Colonic mucosa (tissue), 4 donors: Measurements from ENCODE around the gene CGN. TPM values are rescaled to one million over a fixed set of nuclear protein-coding genes. Genes with fewer than 3 reads are reported as not detected.

ENCODE experiments used
- DNase-seq: peaks from one replicate; pipeline ENCODE4 v3.0.0-alpha.2; 2020
- H3K27ac ChIP-seq: fragments of 200-600 bp; one replicate; pipeline ENCODE4 v1.8.0; 2021
- H3K27me3 ChIP-seq: fragments of 200-600 bp; one replicate; pipeline ENCODE4 v1.8.0; 2021
- H3K36me3 ChIP-seq: fragments of 200-600 bp; one replicate; pipeline ENCODE4 v1.8.0; 2021
- H3K4me1 ChIP-seq: fragments of 200-600 bp; one replicate; pipeline ENCODE4 v1.8.0; 2021; ENCODE audit warnings: mild to moderate bottlenecking
- H3K4me3 ChIP-seq: fragments of 200-600 bp; one replicate; pipeline ENCODE4 v1.8.0; 2021
- H3K9ac ChIP-seq, 2 donors: one replicate each; pipeline ENCODE4 v1.7.0; 2013; ENCODE audit warnings: control low read depth in 2 of 2, low read depth in 2 of 2, low read length in 2 of 2
- H3K9me3 ChIP-seq: fragments of 200-600 bp; one replicate; pipeline ENCODE4 v1.8.0; 2021
- CTCF ChIP-seq: fragments of 200-600 bp; IDR thresholded peaks from one replicate; pipeline ENCODE4 v1.8.0; 2022; ENCODE audit warnings: antibody characterized with exemption, mild to moderate bottlenecking
- intact Hi-C: fragments of 100-400 bp; cut with DNase I; formaldehyde crosslinking; loops from one replicate; pipeline ENCODE4 v1.14.1; 2022
- total RNA-seq, 2 donors: library from RNA; stranded (reverse); fragmentation: NEBNext Ultra II Directional in 1 of 2; extraction: Animal tissue kit (Norgen Biotek cat#: 25700) in 1 of 2; gene quantifications; one replicate each; pipeline ENCODE4 v1.2.1, GENCODE V29; 2021
- donor health status: healthy.
- donor health status: DM: no; HTN: no; CAD: no.
- donor health status: DM: no; HTN: no; CAD: no.

CGN gene
- total RNA-seq, 2 donors from 2014 or later = 118 to 148 TPM

- Histone ChIP-seq H3K4me3 (no peak overlapping the region), H3K27ac (peak overlapping the region; percentile 76), H3K27me3 (no peaks in the 10 kb centered on the region), H3K4me1 (peaks cover 3% of the 10 kb centered on the region), H3K9ac (peak overlapping the region; percentile 39 to 85), H3K9me3 (no peaks in the 10 kb centered on the region), H3K36me3 (no peaks in the 10 kb centered on the region)
- DNase-seq = no peak
- intact Hi-C loops = no loop called here
- no peak for TF ChIP-seq CTCF
Measured at GRCh38 chr1:151514366-151514765, 3.2 kb downstream of the CGN start.

GRCh38 chr1:151515265-151515664 lies 4.1 kb downstream of the CGN start:
- H3K9ac ChIP-seq = no peak overlapping the region
- intact Hi-C loops = no loop called here
- no peaks in the 10 kb centered on the region for H3K27me3 ChIP-seq
- DNase-seq = no peak
- H3K36me3 ChIP-seq = no peaks in the 10 kb centered on the region
- H3K4me1 ChIP-seq = peaks cover 3% of the 10 kb centered on the region
- no peak overlapping the region for H3K4me3 ChIP-seq
- no peak for TF ChIP-seq CTCF
- H3K9me3 ChIP-seq = no peaks in the 10 kb centered on the region
- peak overlapping the region; percentile 76 for H3K27ac ChIP-seq

GRCh38 chr1:151516031-151516511 lies 4.9 kb downstream of the CGN start:
- Histone ChIP-seq H3K9ac (peak overlapping the region in 1 of 2 donors; percentile 9), H3K27ac (no peak overlapping the region), H3K9me3 (no peaks in the 10 kb centered on the region), H3K36me3 (no peaks in the 10 kb centered on the region), H3K27me3 (no peaks in the 10 kb centered on the region), H3K4me1 (peaks cover 3% of the 10 kb centered on the region), H3K4me3 (no peak overlapping the region)
- TF ChIP-seq CTCF = no peak
- DNase-seq = no peak
- intact Hi-C loops = no loop called here

GRCh38 chr1:151518431-151518830 lies 7.2 kb downstream of the CGN start:
- intact Hi-C loops = no loop called here
- TF ChIP-seq CTCF = no peak
- Histone ChIP-seq H3K27me3 (no peaks in the 10 kb centered on the region), H3K4me1 (no peaks in the 10 kb centered on the region), H3K9ac (no peak overlapping the region), H3K4me3 (no peak overlapping the region), H3K36me3 (peaks cover under 1% of the 10 kb centered on the region), H3K27ac (no peak overlapping the region), H3K9me3 (no peaks in the 10 kb centered on the region)
- no peak for DNase-seq

GRCh38 chr1:151518936-151519335 lies 7.7 kb downstream of the CGN start:
- no peaks in the 10 kb centered on the region for H3K27me3 ChIP-seq
- intact Hi-C loops = no loop called here
- H3K9me3 ChIP-seq = no peaks in the 10 kb centered on the region
- DNase-seq = no peak
- no peaks in the 10 kb centered on the region for H3K4me1 ChIP-seq
- no peak overlapping the region for H3K9ac ChIP-seq
- TF ChIP-seq CTCF = no peak
- no peak overlapping the region for H3K4me3 ChIP-seq
- H3K36me3 ChIP-seq = peaks cover 6% of the 10 kb centered on the region
- no peak overlapping the region for H3K27ac ChIP-seq
